ENCODE results near the gene CEBPG.

Gene CEBPG

DNA sequence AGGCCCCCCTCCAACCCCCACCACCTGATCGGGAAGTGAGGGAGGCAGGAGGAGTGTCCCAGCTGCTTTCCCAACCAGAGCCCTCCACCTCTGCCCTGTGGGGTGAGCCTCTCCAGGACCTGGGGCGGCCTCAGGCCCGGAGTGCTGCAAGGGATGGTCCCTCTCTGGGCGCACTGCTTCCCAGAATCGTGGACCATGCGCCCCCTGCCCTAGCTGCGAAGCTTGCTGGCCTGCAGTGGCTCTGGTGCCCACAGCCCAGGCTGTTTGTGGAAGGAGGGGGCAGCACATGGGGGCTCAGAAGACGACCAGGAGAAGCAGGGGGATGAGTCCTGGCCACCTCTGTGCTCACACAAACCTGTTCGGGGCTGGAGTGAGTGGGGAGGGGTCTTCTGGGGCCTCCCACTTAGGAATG is 33.6 kb downstream of the CEBPG start:
- no peak for DNase-seq (ENCODE audit: low spot score)

DNA sequence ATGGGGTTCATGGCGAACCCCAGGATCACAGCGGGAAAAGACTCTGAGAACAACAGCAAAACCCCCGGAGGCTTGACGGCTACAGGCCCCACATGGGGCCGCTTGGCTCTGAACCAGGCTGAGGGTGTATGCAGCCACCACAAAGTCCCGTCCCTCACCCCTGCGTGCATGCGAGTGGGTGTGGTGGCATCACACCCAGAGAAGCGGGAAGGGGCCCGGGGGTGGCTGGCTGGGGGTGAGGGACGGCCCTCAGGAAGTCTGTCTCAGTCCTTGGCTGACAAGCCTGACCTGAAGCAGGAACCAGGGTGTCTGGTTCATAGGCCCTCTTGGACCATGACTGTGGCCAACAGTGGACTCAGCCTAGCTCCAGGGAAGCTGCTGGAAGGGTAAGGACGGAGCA is 34.2 kb downstream of the CEBPG start:
- DNase-seq (ENCODE audit: low spot score), result no peak

DNA sequence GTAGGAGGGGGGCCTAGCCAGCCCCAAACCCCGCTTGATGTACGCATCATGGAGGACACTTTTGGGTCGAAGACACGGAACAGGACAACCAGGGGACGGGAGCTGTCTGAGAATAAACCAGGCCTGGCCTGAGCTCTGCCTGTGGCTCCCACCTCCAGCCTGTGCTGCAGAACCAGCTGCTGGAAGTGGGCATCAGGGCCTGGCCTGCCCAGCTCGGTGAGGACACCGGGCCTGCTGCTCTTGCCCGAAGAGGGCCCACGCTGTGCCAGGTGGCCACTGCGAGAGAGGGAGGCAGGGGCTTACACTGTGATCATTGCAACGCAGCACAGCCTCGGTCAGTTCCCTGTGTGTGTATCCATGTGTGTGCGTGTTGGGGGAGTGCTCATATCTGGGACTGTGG is 34.6 kb downstream of the CEBPG start:
- no peak for DNase-seq (ENCODE audit: low spot score)

- DNase-seq (ENCODE audit: low spot score), result no peak
Measured at GRCh38 chr19:33408538-33409434, 35.3 kb downstream of the CEBPG start.

GRCh38 chr19:33409906-33410685 is 36.6 kb downstream of the CEBPG start:
- no peak for DNase-seq (ENCODE audit: low spot score)

GRCh38 chr19:33410915-33411401 is 37.4 kb downstream of the CEBPG start:
- DNase-seq (ENCODE audit: low spot score), result no peak

DNA sequence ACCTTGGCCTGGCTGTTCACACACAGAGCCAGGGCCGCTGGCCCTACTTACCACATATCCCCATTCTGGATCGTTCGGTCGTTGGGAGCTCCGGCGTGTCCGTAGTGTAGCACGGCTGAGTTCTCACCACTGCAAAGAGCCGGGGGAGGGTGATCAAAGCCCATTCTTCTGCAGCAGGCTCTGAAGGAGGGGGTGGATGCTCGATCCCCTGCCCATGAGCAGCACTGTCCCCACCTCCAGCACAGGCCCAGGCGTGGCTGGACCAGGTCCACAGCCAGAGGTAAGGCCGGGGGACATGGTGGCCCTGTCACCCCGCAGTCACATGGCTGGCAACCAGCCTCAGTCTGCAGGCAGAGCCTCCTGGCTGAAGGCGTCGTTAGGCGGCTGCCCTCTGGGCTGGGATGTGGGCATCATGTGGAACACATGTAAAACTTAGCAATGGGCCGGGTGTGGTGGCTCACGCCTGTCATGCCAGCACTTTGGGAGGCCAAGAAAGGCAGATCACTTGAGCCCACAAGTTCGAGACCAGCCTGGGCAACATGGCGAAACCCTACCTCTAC is 38.2 kb downstream of the CEBPG start:
- no peak for DNase-seq (ENCODE audit: low spot score)

GRCh38 chr19:33412601-33413425 is 39.3 kb downstream of the CEBPG start:
- DNase-seq (ENCODE audit: low spot score), result no peak

GRCh38 chr19:33413426-33413725 is 39.9 kb downstream of the CEBPG start:
- no peak for DNase-seq (ENCODE audit: low spot score)

- no peak for DNase-seq (ENCODE audit: low spot score)
Measured at GRCh38 chr19:33413868-33414666, 40.6 kb downstream of the CEBPG start.

- DNase-seq (ENCODE audit: low spot score), result no peak
Measured at GRCh38 chr19:33414667-33415605, 41.4 kb downstream of the CEBPG start.

GRCh38 chr19:33416307-33417215 is 43.1 kb downstream of the CEBPG start:
- peak; percentile 91 for DNase-seq (ENCODE audit: low spot score)

- DNase-seq (ENCODE audit: low spot score), result no peak
Measured at GRCh38 chr19:33417751-33418150, 44.2 kb downstream of the CEBPG start.

DNA sequence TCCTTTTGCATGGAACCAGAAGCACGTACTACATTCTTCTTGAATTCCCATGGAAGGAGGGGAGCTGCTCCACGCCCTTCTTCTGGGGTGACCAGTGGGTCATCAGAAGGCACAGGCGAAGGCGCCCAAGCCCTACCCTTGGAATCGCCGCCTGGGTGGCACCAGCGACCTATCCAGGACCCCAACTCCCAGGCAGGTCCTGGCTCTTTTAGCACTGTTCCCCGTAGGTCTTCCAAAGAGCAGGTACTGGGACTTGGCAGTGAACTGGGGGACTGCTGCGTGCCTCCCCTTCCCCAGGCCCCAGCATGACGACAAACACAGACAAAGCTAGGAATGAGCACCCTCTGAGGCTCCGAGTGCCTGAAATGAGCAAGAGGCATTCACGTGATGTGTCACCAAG is 45.0 kb downstream of the CEBPG start:
- no peak for DNase-seq (ENCODE audit: low spot score)

GRCh38 chr19:33418871-33419787 is 45.6 kb downstream of the CEBPG start:
- DNase-seq (ENCODE audit: low spot score), result no peak

DNA sequence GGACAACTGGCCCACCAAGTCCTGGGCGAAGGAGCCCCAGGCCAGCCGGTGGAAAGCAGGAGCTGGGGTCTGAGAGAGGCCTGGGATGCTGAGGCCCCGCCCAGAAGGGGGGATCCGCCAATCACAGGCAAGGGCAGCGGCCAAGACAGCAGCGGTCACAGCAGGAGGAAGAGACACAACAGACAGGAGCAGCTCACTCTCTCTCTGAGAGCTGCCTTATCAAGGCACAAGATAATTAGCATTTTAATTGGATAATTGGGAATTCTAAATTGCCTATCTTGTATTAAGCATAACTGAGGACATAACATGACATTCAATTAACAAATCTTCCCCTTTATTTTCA is 46.2 kb downstream of the CEBPG start:
- DNase-seq (ENCODE audit: low spot score), result peak; percentile 89

DNA sequence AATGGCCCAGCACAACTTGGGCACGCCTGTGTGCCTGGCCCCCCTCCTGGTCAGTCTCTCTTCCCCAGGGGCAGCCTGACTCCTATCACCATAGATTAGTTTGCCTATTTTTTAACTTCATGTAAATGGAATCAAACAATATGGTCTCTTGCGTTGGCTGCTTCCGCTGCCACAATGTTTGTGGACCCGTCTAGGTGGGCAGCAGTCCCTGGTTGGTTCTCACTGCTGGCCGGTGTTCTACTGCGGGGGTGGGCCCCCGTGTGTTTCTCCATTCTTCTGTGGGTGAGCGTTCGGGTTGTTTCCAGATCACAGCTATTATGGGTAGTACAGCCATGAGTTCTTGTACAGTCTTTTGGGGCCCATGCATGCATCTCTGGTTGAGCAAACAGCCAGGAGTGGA is 47.3 kb downstream of the CEBPG start:
- no peak for DNase-seq (ENCODE audit: low spot score)

- DNase-seq (ENCODE audit: low spot score), result no peak
Measured at GRCh38 chr19:33421368-33421767, 47.9 kb downstream of the CEBPG start.
